ENCODE data around the gene CD4.

Gene CD4

DNA sequence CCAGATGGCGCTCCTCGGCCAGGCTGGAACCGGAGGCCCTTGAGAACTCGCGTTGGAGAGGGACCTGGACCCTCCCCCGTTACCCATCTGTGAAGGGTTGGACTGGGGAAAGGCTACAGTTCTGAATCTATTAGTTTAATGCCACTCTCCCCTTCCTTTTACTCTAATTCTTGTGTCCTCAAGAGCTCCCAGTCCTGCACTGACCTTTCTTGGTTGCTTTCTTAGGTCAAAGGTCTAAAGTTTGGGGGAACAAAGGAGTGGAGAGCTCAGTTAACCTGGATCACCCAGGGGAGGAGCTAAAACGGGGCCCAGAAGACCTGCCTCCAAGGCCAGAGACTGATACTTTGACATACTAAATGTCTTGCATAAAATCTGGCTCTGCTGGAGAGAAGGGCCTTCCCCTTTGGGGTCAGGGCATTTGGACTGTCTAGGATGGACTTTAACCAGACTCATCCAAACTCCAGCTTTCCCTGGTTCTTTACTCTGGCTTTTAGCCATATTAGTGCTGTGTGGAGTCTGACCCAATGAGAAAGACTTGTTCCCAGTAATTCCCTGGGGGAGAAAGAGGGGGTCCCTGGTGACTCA is 35.5 kb upstream of the CD4 start:
- Mint-ChIP-seq H3K27ac (ENCODE audit: low read depth) (peak overlapping the region; percentile 95), H3K27me3 (no peaks in the 10 kb centered on the region), H3K9me3 (no peaks in the 10 kb centered on the region), H3K4me1 (peaks cover 27% of the 10 kb centered on the region), H3K36me3 (ENCODE audit: insufficient read depth) (peaks cover 24% of the 10 kb centered on the region), H3K4me3 (peak overlapping the region; percentile 95)
- ATAC-seq (replicated peaks; ENCODE audit: extremely low read depth, poor library complexity, severe bottlenecking) (no peak), DNase-seq (ENCODE audit: low spot score in 2 of 2) (no peak)

DNA sequence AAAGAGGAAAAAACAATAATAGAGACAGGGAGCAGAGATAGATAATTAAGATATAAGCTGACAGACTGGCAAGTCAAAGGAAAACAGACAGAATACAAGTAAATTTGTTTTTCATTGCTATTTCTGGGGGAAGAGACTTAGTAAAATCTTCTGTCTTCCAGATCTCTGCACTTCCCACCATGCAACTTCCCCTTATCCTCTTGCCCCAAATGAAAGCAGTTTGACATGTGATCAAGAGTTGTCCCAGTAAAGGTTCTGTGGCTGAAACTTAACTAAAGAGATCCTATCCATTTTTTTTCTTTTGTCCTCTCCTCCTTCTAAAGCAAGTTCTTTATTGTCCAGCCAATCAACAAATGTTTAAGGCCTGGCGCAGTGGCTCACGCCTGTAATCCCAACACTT is 34.9 kb upstream of the CD4 start:
- Mint-ChIP-seq H3K9me3 (no peaks in the 10 kb centered on the region), H3K27ac (ENCODE audit: low read depth) (no peak overlapping the region), H3K4me3 (no peak overlapping the region)

DNA sequence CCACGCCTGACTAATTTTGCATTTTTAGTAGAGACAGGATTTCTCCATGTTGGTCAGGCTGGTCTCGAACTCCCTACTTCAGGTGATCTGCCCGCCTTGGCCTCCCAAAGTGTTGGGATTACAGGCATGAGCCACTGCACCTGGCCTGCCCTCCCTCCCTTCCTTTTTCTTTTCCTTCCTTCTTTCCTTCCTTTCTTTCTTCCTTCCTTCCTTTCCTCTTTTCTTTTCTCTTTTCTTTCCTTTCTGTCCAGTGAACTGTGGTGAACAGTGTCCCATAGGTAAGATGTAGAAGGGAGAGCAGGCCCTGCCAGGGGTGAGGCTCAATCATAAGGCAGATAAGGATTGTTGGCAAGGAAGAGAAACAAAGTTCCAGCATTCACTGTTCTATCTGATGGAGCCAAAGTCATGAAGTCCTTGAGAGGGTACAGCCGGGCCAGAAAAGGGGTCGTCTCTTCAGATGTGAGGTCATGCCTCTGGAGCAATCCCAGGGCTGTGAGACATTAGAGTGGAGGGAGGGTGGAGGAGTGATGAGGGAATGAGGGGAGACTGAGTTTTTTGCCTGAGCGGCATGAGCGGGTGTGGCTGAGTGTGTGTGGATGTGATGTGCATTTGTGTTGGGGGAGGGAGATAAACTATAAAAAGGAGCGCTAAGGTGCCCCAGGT is 32.2 kb upstream of the CD4 start:
- DNase-seq (ENCODE audit: low spot score in 2 of 2) = no peak
- Mint-ChIP-seq H3K4me3 (no peak overlapping the region), H3K4me1 (peaks cover 11% of the 10 kb centered on the region), H3K9me3 (no peaks in the 10 kb centered on the region), H3K27ac (ENCODE audit: low read depth) (no peak overlapping the region), H3K27me3 (no peaks in the 10 kb centered on the region), H3K36me3 (ENCODE audit: insufficient read depth) (peaks cover 11% of the 10 kb centered on the region)
- ATAC-seq (replicated peaks; ENCODE audit: extremely low read depth, poor library complexity, severe bottlenecking) = no peak

More for the DNA sequence above, 34.9 kb upstream of the CD4 start:
- H3K36me3 Mint-ChIP-seq (ENCODE audit: insufficient read depth) = peaks cover 23% of the 10 kb centered on the region
- no peaks in the 10 kb centered on the region for H3K27me3 Mint-ChIP-seq
- DNase-seq (ENCODE audit: low spot score in 2 of 2) = no peak
- peaks cover 27% of the 10 kb centered on the region for H3K4me1 Mint-ChIP-seq
- ATAC-seq (replicated peaks; ENCODE audit: extremely low read depth, poor library complexity, severe bottlenecking) = no peak

DNA sequence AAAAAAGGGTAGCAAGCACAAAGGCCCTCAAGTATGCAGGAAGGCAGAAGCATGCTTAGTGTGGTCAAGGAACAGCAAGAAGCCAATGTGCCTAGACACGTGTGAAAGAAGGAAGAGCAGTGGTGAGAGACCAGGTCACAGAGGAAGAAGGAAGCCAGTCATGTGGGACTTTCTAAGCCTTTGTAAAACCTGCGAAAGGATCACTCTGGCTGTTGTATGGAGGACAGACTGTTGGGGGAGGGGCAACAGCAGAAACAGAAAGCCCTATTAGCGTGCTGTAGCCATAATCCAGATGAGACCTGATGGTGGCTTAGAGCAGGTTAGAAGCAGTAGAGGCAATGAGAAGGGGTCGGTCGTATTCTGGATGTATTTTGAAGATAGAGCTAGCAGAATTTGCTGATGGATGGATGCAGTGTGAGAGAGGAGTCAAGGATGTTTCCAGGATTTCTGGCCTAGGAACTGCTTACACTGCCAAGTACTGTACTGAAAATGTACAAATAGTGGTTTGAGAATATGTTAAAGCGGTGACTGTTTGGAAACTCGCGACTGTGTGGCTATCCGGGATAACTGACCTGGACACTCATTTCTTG is 30.7 kb upstream of the CD4 start:
- ATAC-seq (replicated peaks; ENCODE audit: extremely low read depth, poor library complexity, severe bottlenecking) (no peak), DNase-seq (ENCODE audit: low spot score in 2 of 2) (no peak)
- Mint-ChIP-seq H3K9me3 (no peaks in the 10 kb centered on the region), H3K27ac (ENCODE audit: low read depth) (no peak overlapping the region), H3K36me3 (ENCODE audit: insufficient read depth) (no peaks in the 10 kb centered on the region), H3K4me1 (peaks cover 4% of the 10 kb centered on the region), H3K27me3 (no peaks in the 10 kb centered on the region), H3K4me3 (no peak overlapping the region)

DNA sequence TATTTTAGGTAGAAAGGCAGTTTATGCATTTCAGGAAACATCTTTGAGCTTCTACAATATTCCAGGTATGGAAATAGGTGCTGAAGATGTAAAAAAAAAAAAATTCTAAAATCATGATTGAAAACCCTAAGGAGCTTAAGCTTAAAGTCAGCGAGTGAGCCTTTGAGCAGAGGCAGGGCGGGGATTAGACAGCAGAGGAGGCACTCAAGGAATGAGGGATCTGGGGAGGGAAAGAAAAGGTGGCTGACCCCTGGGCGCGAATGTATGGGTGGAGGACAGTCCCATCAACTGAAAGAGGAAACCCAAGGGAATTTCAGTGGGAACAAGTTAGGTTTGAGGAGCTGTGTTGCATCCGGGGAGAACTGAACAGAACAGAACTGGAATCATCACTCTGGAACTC is 29.6 kb upstream of the CD4 start:
- Mint-ChIP-seq H3K36me3 (ENCODE audit: insufficient read depth) (peaks cover 2% of the 10 kb centered on the region), H3K27me3 (peaks cover 10% of the 10 kb centered on the region), H3K27ac (ENCODE audit: low read depth) (no peak overlapping the region), H3K9me3 (no peaks in the 10 kb centered on the region), H3K4me1 (peaks cover 9% of the 10 kb centered on the region), H3K4me3 (no peak overlapping the region)
- no peak for ATAC-seq (replicated peaks; ENCODE audit: extremely low read depth, poor library complexity, severe bottlenecking)
- no peak for DNase-seq (ENCODE audit: low spot score in 2 of 2)

DNA sequence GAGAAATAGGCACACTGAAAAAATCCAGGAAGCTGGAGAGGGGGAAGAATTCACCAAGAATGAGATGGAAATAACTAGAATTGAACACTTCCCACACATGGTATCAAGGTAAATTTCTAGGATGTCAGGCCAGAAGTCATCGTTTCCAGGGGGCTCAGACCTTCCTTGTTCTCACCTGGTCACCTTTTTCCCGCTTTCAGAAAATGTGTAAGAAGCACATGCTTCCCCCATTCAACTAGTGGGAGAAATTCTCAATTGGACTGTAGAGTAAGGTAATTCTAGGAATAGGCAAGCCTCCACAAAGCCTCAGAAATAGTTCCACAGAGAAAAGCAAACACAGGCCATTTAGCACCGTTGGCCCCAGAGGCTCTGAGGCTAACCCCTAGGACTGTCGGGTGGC is 25.9 kb upstream of the CD4 start:
- ATAC-seq (replicated peaks; ENCODE audit: extremely low read depth, poor library complexity, severe bottlenecking) (no peak), DNase-seq (ENCODE audit: low spot score in 2 of 2) (no peak)
- Mint-ChIP-seq H3K27ac (ENCODE audit: low read depth) (no peak overlapping the region), H3K36me3 (ENCODE audit: insufficient read depth) (peaks cover 5% of the 10 kb centered on the region), H3K27me3 (peaks cover 21% of the 10 kb centered on the region), H3K4me3 (no peak overlapping the region), H3K9me3 (no peaks in the 10 kb centered on the region), H3K4me1 (peaks cover 35% of the 10 kb centered on the region)

DNA sequence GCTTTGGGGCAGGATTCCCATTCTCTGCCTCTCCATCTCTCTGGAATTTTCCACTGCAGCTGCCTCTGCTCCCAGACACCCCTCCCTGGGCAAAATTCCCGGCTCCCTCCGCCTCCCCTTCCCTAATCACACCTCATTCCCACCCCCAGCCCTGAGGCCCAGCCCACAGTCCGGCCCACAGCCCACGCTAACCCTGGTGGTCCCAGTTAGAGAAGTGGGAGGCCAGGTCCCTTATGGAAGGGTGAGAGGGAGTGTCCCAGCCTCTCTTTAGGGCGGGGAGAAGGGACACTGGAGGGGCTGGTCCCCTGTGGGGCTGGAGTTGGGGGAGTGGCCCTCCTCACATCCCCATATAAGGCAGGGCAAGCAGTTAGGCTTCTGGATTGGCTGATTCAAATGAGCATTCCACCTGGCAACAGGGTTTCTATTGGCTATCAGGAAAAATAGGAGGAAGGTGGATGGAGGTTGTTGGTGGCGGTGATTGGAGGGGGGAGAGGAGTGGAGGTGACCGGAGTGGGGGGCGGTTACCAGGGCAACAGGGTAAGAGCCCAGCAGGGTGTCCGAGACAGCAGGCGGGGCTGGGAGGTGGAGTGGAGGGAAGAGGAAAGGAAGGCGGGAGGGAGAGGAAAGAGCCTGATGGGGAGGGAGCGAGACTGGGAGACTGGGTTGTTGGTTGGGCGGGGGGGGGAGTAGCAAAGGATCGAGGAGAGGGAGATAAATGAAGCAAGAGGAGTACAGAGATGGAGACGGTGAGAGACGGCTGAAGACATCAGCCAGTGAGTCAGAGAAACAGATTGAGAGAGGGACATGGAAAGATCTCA is 25.1 kb upstream of the CD4 start:
- H3K4me3 Mint-ChIP-seq = peak overlapping the region; percentile 72
- H3K36me3 Mint-ChIP-seq (ENCODE audit: insufficient read depth) = peaks cover 5% of the 10 kb centered on the region
- peaks cover 43% of the 10 kb centered on the region for H3K4me1 Mint-ChIP-seq
- peaks cover 21% of the 10 kb centered on the region for H3K27me3 Mint-ChIP-seq
- peak overlapping the region; percentile 77 for H3K27ac Mint-ChIP-seq (ENCODE audit: low read depth)
- ATAC-seq (replicated peaks; ENCODE audit: extremely low read depth, poor library complexity, severe bottlenecking) = peak; percentile 78
- no peaks in the 10 kb centered on the region for H3K9me3 Mint-ChIP-seq
- DNase-seq (ENCODE audit: low spot score in 2 of 2) = peak in 1 of 2 donors; percentile 44

DNA sequence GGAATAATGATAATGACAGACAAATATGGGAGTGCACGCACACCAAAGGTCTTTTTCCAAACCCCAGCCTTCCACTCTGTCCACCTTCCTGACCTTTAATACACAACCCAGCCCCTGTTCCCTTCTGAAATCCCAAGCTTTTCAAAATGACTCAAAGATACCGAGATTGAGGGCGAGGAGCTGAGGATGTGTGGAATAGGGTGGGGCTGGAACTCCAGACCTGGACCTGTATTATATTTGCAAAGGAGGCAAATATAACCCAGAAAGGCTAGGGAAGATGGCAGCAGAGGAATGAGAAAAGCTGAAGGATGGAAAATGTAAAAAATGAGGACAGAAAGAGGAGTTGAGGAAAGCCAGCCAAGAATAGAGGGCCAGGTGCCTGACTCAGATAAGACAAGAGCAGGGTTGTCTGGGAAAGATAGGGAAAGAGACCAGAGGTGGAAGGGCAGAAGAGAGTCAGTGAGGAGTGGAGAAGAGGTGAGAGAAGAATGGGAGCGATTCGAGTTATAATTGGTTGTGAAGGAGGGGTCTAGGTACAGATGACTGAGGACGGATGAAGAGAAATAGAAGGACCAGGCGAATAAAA is 24.2 kb upstream of the CD4 start:
- peaks cover 21% of the 10 kb centered on the region for H3K27me3 Mint-ChIP-seq
- DNase-seq (ENCODE audit: low spot score in 2 of 2) = no peak
- H3K4me3 Mint-ChIP-seq = peak overlapping the region; percentile 72
- peak overlapping the region; percentile 73 for H3K27ac Mint-ChIP-seq (ENCODE audit: low read depth)
- ATAC-seq (replicated peaks; ENCODE audit: extremely low read depth, poor library complexity, severe bottlenecking) = no peak
- H3K9me3 Mint-ChIP-seq = no peaks in the 10 kb centered on the region
- H3K36me3 Mint-ChIP-seq (ENCODE audit: insufficient read depth) = peaks cover 5% of the 10 kb centered on the region
- H3K4me1 Mint-ChIP-seq = peaks cover 45% of the 10 kb centered on the region

DNA sequence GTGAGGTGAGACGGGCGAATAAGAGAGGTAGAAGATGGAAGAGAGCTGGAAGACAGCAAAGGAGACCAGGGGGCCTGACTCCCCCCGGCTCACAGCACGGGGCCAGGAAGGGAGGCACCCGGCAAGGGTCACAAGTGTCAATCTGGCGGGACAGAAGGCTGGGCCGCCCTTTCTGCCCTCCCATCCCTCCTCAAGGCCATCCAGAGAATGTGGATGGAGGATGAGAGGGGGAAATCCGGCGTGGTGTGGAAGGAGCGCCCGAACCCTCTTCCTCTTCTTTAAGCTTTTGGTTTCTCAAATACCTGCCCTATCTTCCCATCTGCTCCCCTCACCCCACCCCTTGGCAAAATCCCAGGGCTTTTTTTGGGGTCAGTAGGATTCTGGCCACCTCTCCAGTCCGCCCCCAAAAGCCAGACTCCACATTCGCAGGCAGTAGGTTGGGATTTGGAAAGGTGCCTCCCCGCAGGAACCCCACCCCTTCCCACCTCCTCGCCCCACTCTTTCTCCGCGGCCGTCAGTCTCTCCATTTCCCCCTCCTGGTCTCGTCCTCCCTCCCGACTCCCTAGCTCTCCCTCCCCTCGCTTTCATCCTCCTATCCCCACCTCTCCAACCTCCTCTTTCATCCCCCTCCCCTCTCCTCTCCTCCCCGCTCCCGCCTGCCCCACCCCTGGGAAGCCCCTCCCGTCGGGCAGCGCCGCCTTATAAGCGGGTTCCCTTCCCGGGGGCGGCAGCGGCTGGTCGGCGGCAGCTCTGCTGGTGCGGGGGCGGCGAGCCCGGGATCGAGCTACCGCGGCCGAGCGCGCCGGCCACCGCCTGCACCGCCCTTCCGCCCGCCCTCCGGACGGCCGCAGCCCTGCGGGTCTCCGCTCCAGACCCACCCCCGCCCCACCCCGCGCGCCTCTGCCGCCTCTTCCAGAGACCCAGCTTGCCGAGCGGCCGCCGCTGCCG is 23.4 kb upstream of the CD4 start, which contains the start of gene PTMS:
PTMS (plus strand) TSS at position 730 of the 948 bp plus-strand sequence. CDS start 343 bp downstream, outside the sequence.
- ATAC-seq (replicated peaks; ENCODE audit: extremely low read depth, poor library complexity, severe bottlenecking) = peak; percentile 6
- Mint-ChIP-seq H3K27ac (ENCODE audit: low read depth) (peak within 1 kb of the TSS; percentile 73), H3K27me3 (peaks cover 21% of the 10 kb centered on the region), H3K9me3 (no peaks in the 10 kb centered on the region), H3K4me1 (peaks cover 50% of the 10 kb centered on the region), H3K36me3 (ENCODE audit: insufficient read depth) (peaks cover 5% of the 10 kb centered on the region), H3K4me3 (peak within 1 kb of the TSS; percentile 89)
- no peak for DNase-seq (ENCODE audit: low spot score in 2 of 2)

DNA sequence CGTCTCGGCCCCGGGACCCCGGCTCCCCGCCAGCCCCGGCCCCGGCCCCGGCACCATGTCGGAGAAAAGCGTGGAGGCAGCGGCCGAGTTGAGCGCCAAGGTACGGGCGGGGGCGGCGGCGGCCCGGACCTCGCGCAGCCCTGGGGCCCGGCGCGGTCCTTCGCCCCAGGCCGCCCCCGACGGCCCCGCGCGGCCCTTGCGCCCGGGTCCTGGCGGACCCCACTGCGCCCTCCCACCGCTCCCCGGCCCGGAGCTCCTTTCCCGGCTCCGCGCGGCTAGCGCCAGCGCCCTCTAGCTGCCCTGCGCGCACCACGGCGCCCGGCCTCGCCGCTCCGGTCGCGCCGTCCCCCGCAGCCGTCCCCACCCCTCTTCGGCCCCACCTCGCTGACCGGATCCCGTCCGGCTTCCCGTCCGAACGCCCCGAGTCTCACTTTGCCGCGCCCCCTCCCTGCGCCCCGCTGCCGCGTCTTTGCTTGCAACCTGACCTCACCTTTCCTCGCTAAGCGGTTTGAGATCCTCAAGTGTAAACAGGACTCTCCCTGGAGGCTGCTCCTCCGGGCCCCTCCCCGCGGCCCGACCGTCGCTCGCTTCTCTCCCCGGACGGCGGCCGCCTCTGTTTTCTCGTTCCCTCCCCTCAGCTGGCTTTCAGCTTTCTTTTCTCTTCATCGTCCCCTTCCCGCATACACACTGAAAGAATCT is 22.5 kb upstream of the CD4 start:
- H3K9me3 Mint-ChIP-seq = no peaks in the 10 kb centered on the region
- H3K4me3 Mint-ChIP-seq = peak overlapping the region; percentile 89
- H3K36me3 Mint-ChIP-seq (ENCODE audit: insufficient read depth) = peaks cover 5% of the 10 kb centered on the region
- H3K4me1 Mint-ChIP-seq = peaks cover 58% of the 10 kb centered on the region
- H3K27me3 Mint-ChIP-seq = peaks cover 21% of the 10 kb centered on the region
- ATAC-seq (replicated peaks; ENCODE audit: extremely low read depth, poor library complexity, severe bottlenecking) (peak; percentile 71), DNase-seq (ENCODE audit: low spot score in 2 of 2) (peak in 1 of 2 donors; percentile 32)
- H3K27ac Mint-ChIP-seq (ENCODE audit: low read depth) = peak overlapping the region; percentile 60

All from central memory CD8-positive, alpha-beta T cell (primary cell).